HTR-8/SVneo (cell line): ENCODE results near the gene PLK5.
"Not testable (repeated sequence)": the region's sequence is repeated elsewhere in the genome, so short reads cannot be mapped to it uniquely, and the experiment has no call there.

Source experiments
- DNase-seq: peaks from one replicate; pipeline ENCODE4 v3.0.0; 2011; ENCODE audit warnings: low spot score, mixed read lengths; ENCODE audit not compliant: insufficient read length
- FAIRE-seq: peaks from 2 replicates; lab custom pipeline; 2011; peaks lifted over from hg19 to GRCh38; lab: Jason Lieb, UNC

PLK5 gene

GRCh38 chr19:1522061-1522460 is 1.8 kb upstream of the PLK5 start:
- no peak for FAIRE-seq
- no peak for DNase-seq

GRCh38 chr19:1522838-1523237 is 1.0 kb upstream of the PLK5 start:
- no peak for FAIRE-seq
- DNase-seq: no peak

- DNase-seq (no peak), FAIRE-seq (peak; percentile 54)
Measured at GRCh38 chr19:1524287-1524971, 552 bp downstream of the PLK5 start.

GRCh38 chr19:1524972-1525325 is 1.1 kb downstream of the PLK5 start:
- no peak for DNase-seq
- FAIRE-seq: peak; percentile 90

- FAIRE-seq (no peak), DNase-seq (no peak)
Measured at GRCh38 chr19:1525343-1525742, 1.5 kb downstream of the PLK5 start.

- FAIRE-seq: no peak
- DNase-seq: no peak
Measured at GRCh38 chr19:1526066-1526778, 2.3 kb downstream of the PLK5 start.

GRCh38 chr19:1526979-1527649 is 3.2 kb downstream of the PLK5 start:
- FAIRE-seq: no peak
- no peak for DNase-seq

GRCh38 chr19:1527650-1528309 is 3.9 kb downstream of the PLK5 start:
- DNase-seq (no peak), FAIRE-seq (no peak)

- DNase-seq (no peak), FAIRE-seq (no peak)
Measured at GRCh38 chr19:1528596-1529429, 4.9 kb downstream of the PLK5 start.

- DNase-seq: no peak
- no peak for FAIRE-seq
Measured at GRCh38 chr19:1529430-1529816, 5.5 kb downstream of the PLK5 start.

GRCh38 chr19:1530856-1531255 is 7.0 kb downstream of the PLK5 start:
- not testable (repeated sequence) for FAIRE-seq

GRCh38 chr19:1531587-1531986 is 7.7 kb downstream of the PLK5 start:
- DNase-seq (no peak), FAIRE-seq (no peak)

More at GRCh38 chr19:1530856-1531255, 7.0 kb downstream of the PLK5 start:
- DNase-seq: not testable (repeated sequence)

GRCh38 chr19:1532003-1532402 is 8.1 kb downstream of the PLK5 start:
- FAIRE-seq (no peak), DNase-seq (no peak)

GRCh38 chr19:1533510-1534150 is 9.8 kb downstream of the PLK5 start:
- DNase-seq (no peak), FAIRE-seq (no peak)

GRCh38 chr19:1534972-1535371 is 11.1 kb downstream of the PLK5 start:
- no peak for DNase-seq
- FAIRE-seq: no peak

GRCh38 chr19:1535699-1536098 is 11.8 kb downstream of the PLK5 start:
- not testable (repeated sequence) for FAIRE-seq, DNase-seq

- FAIRE-seq: no peak
- no peak for DNase-seq
Measured at GRCh38 chr19:1538978-1539377, 15.1 kb downstream of the PLK5 start.

GRCh38 chr19:1539749-1540148 is 15.9 kb downstream of the PLK5 start:
- not testable (repeated sequence) for DNase-seq, FAIRE-seq

- DNase-seq: no peak
- FAIRE-seq: no peak
Measured at GRCh38 chr19:1540365-1540925, 16.6 kb downstream of the PLK5 start.
